Ectodermal cell (in vitro differentiated cells): ENCODE measurements around the gene FCGR2B.
"Not testable (repeated sequence)": the region's sequence is repeated elsewhere in the genome, so short reads cannot be mapped to it uniquely, and the experiment has no call there.

Experiments used
- H3K27ac ChIP-seq: 2 replicates; pipeline ENCODE4 v1.7.0; 2013; ENCODE audit warnings: mild to moderate bottlenecking, low read depth, low read length; ENCODE audit not compliant: insufficient read depth, poor library complexity, severe bottlenecking
- H3K27me3 ChIP-seq: 2 replicates; pipeline ENCODE4 v1.7.0; 2013; ENCODE audit warnings: mild to moderate bottlenecking, low read length; ENCODE audit not compliant: insufficient read depth, control insufficient read depth, poor library complexity, severe bottlenecking
- H3K36me3 ChIP-seq: one replicate; pipeline ENCODE4 v1.7.0; 2013; ENCODE audit warnings: low read length; ENCODE audit not compliant: control insufficient read depth, insufficient read depth
- H3K4me1 ChIP-seq: one replicate; pipeline ENCODE4 v1.7.0; 2013; ENCODE audit warnings: low read length; ENCODE audit not compliant: control insufficient read depth, insufficient read depth
- H3K4me3 ChIP-seq: 2 replicates; pipeline ENCODE4 v1.7.0; 2013; ENCODE audit warnings: low read depth, low read length, control low read depth; ENCODE audit not compliant: insufficient read depth
- H3K9me3 ChIP-seq: 2 replicates; pipeline ENCODE4 v1.7.0; 2013; ENCODE audit warnings: mild to moderate bottlenecking, low read length, moderate library complexity; ENCODE audit not compliant: control insufficient read depth
- WGBS, 2 experiments: methylation state at CpG; one replicate each; pipeline ENCODE4 v1.1.7; 2013; ENCODE audit warnings: missing lambda C conversion rate in 2 of 2; 5-methylcytosine and 5-hydroxymethylcytosine counted together

Gene FCGR2B

GRCh38 chr1:161647507-161648360, 15.2 kb upstream of the FCGR2B start:
- 74 to 76% methylated on average over 10 of the region's 13 CpGs for WGBS, 2 experiments
- not testable (repeated sequence) for H3K4me1 ChIP-seq, H3K27ac ChIP-seq, H3K4me3 ChIP-seq, H3K36me3 ChIP-seq, H3K27me3 ChIP-seq, H3K9me3 ChIP-seq

GRCh38 chr1:161653541-161653940, 9.4 kb upstream of the FCGR2B start:
- H3K4me1 ChIP-seq, H3K4me3 ChIP-seq, H3K36me3 ChIP-seq, H3K27me3 ChIP-seq, H3K9me3 ChIP-seq, H3K27ac ChIP-seq: not testable (repeated sequence)
- no CpG with 5 or more reads among the region's 7 CpGs for WGBS, 2 experiments

- 0 to 33% methylated on average over 1 to 2 of the region's 6 CpGs for WGBS, 2 experiments
- H3K27me3 ChIP-seq, H3K27ac ChIP-seq: not testable (repeated sequence)
These were observed 9.0 kb upstream of the FCGR2B start for GRCh38 chr1:161653971-161654370.

GRCh38 chr1:161658524-161658923, 4.4 kb upstream of the FCGR2B start:
- not testable (repeated sequence) for H3K4me1 ChIP-seq

More at GRCh38 chr1:161653971-161654370, 9.0 kb upstream of the FCGR2B start:
- not testable (repeated sequence) for H3K4me1 ChIP-seq, H3K4me3 ChIP-seq, H3K9me3 ChIP-seq, H3K36me3 ChIP-seq

GRCh38 chr1:161661660-161662311, 1.2 kb upstream of the FCGR2B start:
- WGBS, 2 experiments = no CpG with 5 or more reads among the region's 9 CpGs
- not testable (repeated sequence) for H3K9me3 ChIP-seq, H3K36me3 ChIP-seq, H3K4me1 ChIP-seq, H3K27me3 ChIP-seq, H3K4me3 ChIP-seq, H3K27ac ChIP-seq

More at GRCh38 chr1:161658524-161658923, 4.4 kb upstream of the FCGR2B start:
- not testable (repeated sequence) for H3K4me3 ChIP-seq, H3K27ac ChIP-seq, H3K9me3 ChIP-seq, H3K27me3 ChIP-seq, H3K36me3 ChIP-seq

GRCh38 chr1:161663569-161663968, 626 bp downstream of the FCGR2B start:
- H3K27ac ChIP-seq, H3K9me3 ChIP-seq, H3K36me3 ChIP-seq, H3K27me3 ChIP-seq, H3K4me1 ChIP-seq, H3K4me3 ChIP-seq: not testable (repeated sequence)
- no CpG with 5 or more reads among the region's 1 CpG for WGBS, 2 experiments

- H3K27me3 ChIP-seq, H3K9me3 ChIP-seq, H3K4me1 ChIP-seq, H3K27ac ChIP-seq, H3K36me3 ChIP-seq, H3K4me3 ChIP-seq: not testable (repeated sequence)
- WGBS, 2 experiments = no CpG with 5 or more reads among the region's 4 CpGs
These were observed 1.7 kb downstream of the FCGR2B start for GRCh38 chr1:161664689-161665088.

- 64% methylated on average over 7 to 8 of the region's 15 CpGs for whole genome bisulfite sequencing, 2 experiments
- not testable (repeated sequence) for H3K4me1 ChIP-seq, H3K36me3 ChIP-seq, H3K4me3 ChIP-seq, H3K27me3 ChIP-seq, H3K9me3 ChIP-seq, H3K27ac ChIP-seq
These were observed 8.4 kb downstream of the FCGR2B start for GRCh38 chr1:161671045-161672020.

- H3K9me3 ChIP-seq, H3K27ac ChIP-seq, H3K36me3 ChIP-seq, H3K27me3 ChIP-seq, H3K4me3 ChIP-seq, H3K4me1 ChIP-seq: not testable (repeated sequence)
- 70 to 74% methylated on average over 6 of the region's 7 CpGs for WGBS, 2 experiments
These were observed 10.5 kb downstream of the FCGR2B start for GRCh38 chr1:161673437-161673836.

GRCh38 chr1:161674447-161674846, 11.5 kb downstream of the FCGR2B start:
- not testable (repeated sequence) for H3K9me3 ChIP-seq, H3K4me1 ChIP-seq, H3K4me3 ChIP-seq, H3K27ac ChIP-seq, H3K27me3 ChIP-seq, H3K36me3 ChIP-seq
- WGBS, 2 experiments = 100% methylated on average over 2 of the region's 3 CpGs
